NT2/D1 (cell line): ENCODE measurements around the gene CTAGE8.
"Not testable (repeated sequence)": the region's sequence is repeated elsewhere in the genome, so short reads cannot be mapped to it uniquely, and the experiment has no call there.

Experiments used
- DNase-seq: peaks from one replicate; pipeline ENCODE4 v3.0.0-alpha.2; 2011; ENCODE audit warnings: low read depth, low spot score
- H3K27me3 ChIP-seq: 2 replicates; pipeline ENCODE4 v1.6.0; 2011; ENCODE audit warnings: mild to moderate bottlenecking; ENCODE audit not compliant: insufficient read length, insufficient read depth
- H3K36me3 ChIP-seq: 2 replicates; pipeline ENCODE4 v1.6.1; 2011; ENCODE audit warnings: mild to moderate bottlenecking, low read length, mixed read lengths; ENCODE audit not compliant: insufficient read depth, insufficient read length
- H3K4me1 ChIP-seq: 2 replicates; pipeline ENCODE4 v1.5.1; 2011; ENCODE audit not compliant: insufficient read depth, insufficient read length
- H3K4me3 ChIP-seq: 2 replicates; pipeline ENCODE4 v1.5.1; 2011; ENCODE audit warnings: low read depth; ENCODE audit not compliant: insufficient read length
- H3K9ac ChIP-seq: 2 replicates; pipeline ENCODE4 v1.6.0; 2011; ENCODE audit warnings: low read depth; ENCODE audit not compliant: insufficient read length
- H3K9me3 ChIP-seq: 2 replicates; pipeline ENCODE4 v1.5.1; 2011; ENCODE audit warnings: mild to moderate bottlenecking, low read length; ENCODE audit not compliant: insufficient read depth

CTAGE8 gene, protein sequence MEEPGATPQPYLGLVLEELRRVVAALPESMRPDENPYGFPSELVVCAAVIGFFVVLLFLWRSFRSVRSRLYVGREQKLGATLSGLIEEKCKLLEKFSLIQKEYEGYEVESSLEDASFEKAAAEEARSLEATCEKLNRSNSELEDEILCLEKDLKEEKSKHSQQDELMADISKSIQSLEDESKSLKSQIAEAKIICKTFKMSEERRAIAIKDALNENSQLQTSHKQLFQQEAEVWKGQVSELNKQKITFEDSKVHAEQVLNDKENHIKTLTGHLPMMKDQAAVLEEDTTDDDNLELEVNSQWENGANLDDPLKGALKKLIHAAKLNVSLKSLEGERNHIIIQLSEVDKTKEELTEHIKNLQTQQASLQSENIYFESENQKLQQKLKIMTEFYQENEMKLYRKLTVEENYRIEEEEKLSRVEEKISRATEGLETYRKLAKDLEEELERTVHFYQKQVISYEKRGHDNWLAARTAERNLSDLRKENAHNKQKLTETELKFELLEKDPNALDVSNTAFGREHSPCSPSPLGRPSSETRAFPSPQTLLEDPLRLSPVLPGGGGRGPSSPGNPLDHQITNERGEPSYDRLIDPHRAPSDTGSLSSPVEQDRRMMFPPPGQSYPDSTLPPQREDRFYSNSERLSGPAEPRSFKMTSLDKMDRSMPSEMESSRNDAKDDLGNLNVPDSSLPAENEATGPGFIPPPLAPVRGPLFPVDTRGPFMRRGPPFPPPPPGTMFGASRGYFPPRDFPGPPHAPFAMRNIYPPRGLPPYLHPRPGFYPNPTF

DNA sequence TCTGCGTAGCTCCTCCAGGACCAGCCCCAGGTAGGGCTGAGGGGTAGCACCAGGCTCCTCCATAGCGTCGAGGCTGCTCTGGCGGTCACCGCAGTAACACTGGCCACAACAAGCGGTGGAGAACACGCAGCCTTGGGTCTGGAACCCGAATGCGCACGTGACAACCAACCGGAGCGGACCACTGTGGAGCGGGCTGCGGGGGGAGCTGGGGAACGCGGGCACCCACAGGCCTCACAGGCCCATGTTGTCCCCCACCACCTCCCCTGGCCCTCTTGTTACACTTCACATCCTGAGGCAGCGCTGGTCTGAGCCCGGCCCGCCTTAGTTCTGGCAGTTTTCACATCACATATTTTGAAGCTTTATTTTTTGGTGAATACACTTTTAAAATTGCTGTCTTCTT, at the start of gene CTAGE8:
CTAGE8 (minus strand) TSS at position 101 of the 400 bp plus-strand sequence; CDS start at position 63, 38 bp downstream.
- not testable (repeated sequence) for H3K9ac ChIP-seq, H3K4me3 ChIP-seq, H3K27me3 ChIP-seq, H3K9me3 ChIP-seq, H3K36me3 ChIP-seq, DNase-seq, H3K4me1 ChIP-seq

DNA sequence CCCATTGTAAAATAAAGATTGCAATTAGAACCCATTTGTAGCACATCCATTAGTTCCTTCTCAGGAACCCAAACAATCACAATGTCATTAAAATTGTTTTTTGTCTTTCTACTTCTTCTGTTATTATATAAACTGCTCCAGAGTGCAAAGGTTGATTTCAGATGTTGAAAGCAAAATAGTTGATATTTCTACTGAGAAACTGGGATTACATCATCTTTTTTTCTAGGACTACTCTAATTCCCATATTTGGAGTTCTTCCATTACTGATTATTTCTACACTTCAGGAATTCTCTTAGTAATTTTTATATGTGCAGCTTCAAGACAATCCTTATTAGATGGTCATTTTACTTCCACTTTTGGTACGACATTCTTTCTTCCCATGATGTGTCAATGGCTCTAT, 48.4 kb upstream of the CTAGE8 start:
- not testable (repeated sequence) for DNase-seq

DNA sequence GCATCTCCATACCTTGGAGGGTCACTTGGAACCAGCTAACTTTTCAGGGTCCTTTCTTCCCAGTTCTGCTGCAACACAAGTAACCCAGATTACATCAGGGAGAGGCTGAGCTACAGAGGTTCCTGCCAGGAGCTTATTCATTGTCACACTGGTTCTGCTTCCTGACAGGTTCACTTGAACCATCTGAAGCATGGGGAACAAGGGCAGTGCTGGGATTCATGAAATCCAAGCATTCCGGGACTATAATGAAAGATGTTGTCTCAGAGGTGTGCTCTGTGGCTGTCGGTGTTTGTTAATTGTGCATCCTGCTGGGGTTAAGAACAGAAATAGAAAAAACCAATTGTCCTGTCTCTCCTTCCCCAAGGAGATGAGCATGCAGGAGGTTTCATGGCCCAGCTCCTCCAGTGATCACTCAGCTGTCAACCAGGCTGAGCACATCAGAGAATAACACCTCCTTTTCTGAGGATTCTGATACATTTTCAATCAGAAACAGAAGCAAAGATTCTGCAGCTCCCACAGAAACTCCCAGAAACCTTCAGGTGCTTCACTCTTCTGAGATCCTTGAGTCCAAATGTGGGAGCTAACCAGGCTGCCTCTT, 42.9 kb upstream of the CTAGE8 start, which contains the start of gene OR2A1:
OR2A1 (plus strand) TSS at position 548 of the 598 bp plus-strand sequence. CDS start 5,706 bp downstream, outside the sequence.
- H3K9ac ChIP-seq, H3K4me3 ChIP-seq, H3K36me3 ChIP-seq, DNase-seq, H3K4me1 ChIP-seq, H3K9me3 ChIP-seq, H3K27me3 ChIP-seq: not testable (repeated sequence)

More for the DNA sequence above, 48.4 kb upstream of the CTAGE8 start:
- not testable (repeated sequence) for H3K36me3 ChIP-seq, H3K4me1 ChIP-seq, H3K9ac ChIP-seq, H3K27me3 ChIP-seq, H3K9me3 ChIP-seq, H3K4me3 ChIP-seq

DNA sequence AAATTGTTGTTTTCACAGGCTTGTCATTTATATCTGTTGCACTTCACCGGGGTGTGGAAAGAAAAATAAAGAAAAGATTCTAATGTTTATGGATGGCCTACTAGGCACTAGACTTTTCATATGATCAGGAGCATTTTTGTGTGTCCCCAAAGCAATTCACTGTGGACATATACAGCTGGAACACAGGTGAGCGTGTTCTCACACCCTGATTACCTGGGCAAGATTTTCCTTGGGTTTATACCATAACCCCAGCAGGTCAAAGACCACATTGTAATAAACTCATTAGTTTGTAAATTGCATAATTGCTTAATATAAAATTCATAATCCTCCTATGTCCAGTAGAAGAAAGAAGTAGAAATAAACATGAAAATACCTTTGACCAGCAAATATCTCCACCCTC, 42.1 kb upstream of the CTAGE8 start:
- H3K27me3 ChIP-seq, H3K9ac ChIP-seq, DNase-seq: not testable (repeated sequence)

DNA sequence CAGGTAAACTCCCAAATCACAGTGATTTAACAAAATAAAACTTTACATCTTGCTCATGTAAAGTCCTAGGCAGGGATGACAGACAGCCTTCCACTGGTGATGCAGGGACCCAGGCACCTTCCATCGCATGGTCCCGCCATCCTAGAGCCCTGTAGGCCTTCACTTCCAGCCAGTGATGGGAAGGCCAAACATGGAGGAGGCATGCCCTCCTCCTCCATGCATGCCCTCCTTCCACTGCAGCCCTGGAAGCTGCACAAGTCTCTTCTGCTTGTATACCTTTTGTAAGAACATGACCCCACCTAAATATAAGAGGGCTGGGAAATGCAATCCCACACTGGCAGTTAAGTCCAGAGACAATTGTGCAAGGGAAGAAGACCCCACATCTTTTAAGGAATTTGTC, 40.6 kb upstream of the CTAGE8 start:
- H3K36me3 ChIP-seq, H3K4me1 ChIP-seq, H3K4me3 ChIP-seq, DNase-seq, H3K9me3 ChIP-seq, H3K9ac ChIP-seq, H3K27me3 ChIP-seq: not testable (repeated sequence)

More for the DNA sequence above, 42.1 kb upstream of the CTAGE8 start:
- H3K9me3 ChIP-seq, H3K36me3 ChIP-seq, H3K4me1 ChIP-seq, H3K4me3 ChIP-seq: not testable (repeated sequence)

DNA sequence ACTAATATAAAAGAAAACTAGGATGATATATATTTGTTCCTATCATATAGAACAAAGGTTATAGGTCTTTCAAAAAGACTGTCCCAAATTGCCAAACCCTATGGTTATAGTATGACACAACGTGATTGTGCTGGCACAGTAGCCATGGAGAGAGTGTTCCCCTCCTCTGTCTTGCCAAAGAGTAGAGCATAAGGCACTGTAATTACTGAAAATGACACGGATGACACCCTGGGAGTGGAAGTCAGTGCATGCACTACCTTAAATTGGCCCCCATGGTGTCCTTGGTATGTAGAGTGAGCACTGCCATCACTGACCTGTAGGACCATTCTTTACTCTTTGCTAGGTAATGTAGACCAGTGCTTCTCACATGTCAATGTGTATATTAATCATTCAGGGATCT, 36.1 kb upstream of the CTAGE8 start:
- DNase-seq, H3K4me3 ChIP-seq, H3K36me3 ChIP-seq, H3K4me1 ChIP-seq, H3K27me3 ChIP-seq, H3K9ac ChIP-seq, H3K9me3 ChIP-seq: not testable (repeated sequence)

DNA sequence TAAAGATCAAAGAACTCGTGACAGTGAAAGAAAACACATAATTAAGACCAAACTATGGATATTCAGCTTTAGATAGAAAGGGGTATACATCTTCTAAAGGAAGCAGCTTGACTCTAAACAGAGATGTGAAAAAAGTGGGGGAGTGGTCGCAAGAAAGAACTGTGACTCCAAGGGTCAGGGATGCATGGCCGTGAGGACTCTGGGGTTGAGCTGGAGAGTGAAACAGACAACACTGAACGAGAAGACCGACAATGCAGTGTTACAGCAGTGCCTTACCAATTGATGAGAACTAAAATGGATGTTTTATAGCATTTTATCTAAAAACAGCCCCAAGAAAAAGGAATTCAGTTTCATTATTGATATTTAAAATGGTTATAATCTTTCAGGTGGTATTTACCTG, 34.5 kb upstream of the CTAGE8 start:
- H3K4me1 ChIP-seq, H3K36me3 ChIP-seq, H3K9ac ChIP-seq, H3K4me3 ChIP-seq, H3K27me3 ChIP-seq, H3K9me3 ChIP-seq, DNase-seq: not testable (repeated sequence)

DNA sequence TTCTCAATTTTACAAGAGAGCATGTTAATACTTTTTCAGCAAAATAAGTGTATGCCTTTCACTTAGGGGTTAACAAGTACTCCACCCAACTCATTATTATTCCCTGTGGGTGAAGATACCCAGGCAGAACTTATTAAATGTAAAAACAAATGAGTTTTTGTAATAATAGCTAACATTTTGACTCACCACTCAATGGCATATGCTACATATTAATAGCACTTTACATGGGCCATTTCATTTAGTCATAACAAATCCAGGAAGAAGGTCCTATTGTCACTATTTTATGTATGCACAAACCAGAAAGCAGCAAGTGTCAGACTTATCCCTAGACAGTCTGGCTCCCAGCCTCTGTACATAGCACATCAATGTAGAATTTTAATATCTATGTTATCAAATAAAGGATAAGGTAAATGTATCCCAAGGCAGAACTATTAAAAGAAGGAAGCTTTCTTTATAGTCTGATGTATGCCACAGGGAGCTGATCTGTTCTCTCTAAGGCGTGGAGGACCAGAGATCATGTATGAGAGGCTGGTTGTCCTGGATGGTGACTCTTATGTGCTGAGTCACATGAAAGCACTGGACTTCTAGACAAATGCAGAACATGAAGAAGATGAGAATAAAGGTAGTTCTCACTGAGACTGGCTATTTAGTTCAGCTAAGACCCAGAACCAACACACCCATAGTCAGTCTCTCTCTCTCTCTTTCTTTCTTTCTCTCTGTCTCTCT, 33.7 kb upstream of the CTAGE8 start:
- not testable (repeated sequence) for DNase-seq, H3K4me3 ChIP-seq, H3K27me3 ChIP-seq, H3K9me3 ChIP-seq, H3K4me1 ChIP-seq, H3K9ac ChIP-seq, H3K36me3 ChIP-seq

DNA sequence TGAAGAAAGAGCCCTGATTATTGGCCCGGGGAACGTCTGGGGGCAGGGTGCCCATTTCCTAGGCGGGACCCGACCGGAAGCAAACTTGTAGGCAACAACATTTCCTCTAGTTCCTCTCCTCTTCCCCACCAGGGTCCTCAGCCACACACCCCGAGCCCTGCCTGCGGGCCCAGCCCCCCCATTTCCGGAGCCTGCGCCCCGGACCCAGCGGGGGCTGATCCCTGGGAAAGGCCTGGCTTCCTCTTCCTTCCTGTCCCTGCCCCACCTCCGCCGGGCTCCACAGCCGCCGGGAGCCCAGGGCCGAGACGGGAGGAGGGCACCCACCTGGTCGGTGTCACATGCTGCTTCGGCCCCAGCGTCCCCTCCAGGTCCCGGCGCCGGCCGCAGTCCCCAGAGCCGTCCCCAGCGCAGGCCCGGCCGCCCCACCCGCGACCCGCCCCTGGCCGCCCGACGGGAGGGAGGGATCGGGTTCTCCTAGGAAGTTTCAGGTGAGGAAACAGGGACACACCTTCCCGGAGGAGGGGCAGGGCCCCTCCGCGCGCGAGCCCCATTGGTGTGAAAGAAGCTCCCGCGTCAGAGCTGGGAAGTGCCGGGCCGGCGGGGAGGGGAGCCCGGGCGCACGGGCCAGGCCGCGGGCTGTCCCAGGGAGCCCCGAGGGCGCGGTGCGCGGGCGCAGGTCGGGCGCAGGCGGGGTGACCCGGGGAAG, 24.9 kb upstream of the CTAGE8 start:
- not testable (repeated sequence) for H3K27me3 ChIP-seq, H3K9me3 ChIP-seq, H3K9ac ChIP-seq, H3K4me3 ChIP-seq, H3K4me1 ChIP-seq, H3K36me3 ChIP-seq, DNase-seq

DNA sequence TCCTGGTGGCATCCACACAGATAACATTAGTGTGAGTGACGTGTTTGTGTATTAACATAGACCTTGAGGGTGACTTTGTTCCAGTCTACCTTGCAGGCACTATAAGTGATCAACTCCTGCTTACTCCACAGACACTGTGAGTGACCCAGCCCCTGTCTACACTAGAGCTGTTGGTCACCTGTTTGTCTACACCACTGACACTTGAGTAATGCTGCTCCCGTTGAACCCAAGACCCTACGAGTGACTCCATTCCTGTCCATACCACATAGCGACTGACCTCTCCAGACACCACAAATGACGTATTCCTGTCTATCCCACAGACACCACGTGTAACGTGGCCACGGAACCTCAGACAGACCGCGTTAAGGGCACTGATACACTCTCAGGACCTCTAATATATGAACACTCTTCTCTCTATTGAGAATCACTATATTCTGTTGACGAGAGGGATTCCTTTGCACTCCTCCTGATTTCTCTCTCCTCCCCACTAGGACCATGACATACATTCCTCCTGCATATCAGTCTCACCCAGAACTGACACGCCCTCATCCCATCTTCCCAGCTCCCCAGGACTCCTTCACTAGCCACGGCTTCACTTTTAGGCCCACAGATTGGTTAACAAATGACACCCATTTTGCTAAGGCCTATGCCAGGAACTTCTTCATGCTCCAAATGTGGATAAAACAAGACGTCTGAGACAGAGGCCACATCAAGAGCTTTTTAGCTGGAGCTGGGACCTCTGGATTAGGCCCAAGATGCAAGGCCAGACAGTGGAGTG, 23.5 kb upstream of the CTAGE8 start:
- DNase-seq, H3K27me3 ChIP-seq, H3K36me3 ChIP-seq, H3K9me3 ChIP-seq, H3K9ac ChIP-seq, H3K4me3 ChIP-seq, H3K4me1 ChIP-seq: not testable (repeated sequence)
